ENCODE results near the gene SHC2. TPM values are rescaled to one million over a fixed set of nuclear protein-coding genes. Genes with fewer than 3 reads are reported as not detected.
A peak's percentile ranks its signal among the peaks of the same experiment; 100 is the strongest.

SHC2 gene
- total RNA-seq, 1 donor from 2014 or later, result 47.8 TPM

DNA sequence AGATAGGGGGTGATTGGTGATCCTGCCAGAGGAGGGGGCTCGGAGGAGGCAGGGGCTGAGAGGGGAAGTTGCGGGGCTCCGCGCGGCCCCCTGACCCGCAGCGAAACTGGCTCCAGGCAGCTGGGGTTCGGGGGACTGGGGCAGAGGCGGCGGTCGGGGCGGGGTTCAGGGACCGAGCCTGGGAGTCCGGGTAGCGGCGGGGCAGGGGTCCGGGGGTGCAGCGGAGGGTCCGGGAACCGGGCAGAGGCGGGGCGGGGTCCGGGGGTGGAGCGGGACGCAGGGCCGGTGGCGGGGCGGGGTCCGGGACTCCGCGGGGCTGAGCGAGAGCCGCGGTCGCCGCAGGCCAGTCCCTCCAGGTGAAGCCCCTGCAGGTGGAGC, 36.6 kb upstream of the SHC2 start:
- H3K9me3 Mint-ChIP-seq (ENCODE audit: low read depth), result no peaks in the 10 kb centered on the region
- TF ChIP-seq, protein P1, sequence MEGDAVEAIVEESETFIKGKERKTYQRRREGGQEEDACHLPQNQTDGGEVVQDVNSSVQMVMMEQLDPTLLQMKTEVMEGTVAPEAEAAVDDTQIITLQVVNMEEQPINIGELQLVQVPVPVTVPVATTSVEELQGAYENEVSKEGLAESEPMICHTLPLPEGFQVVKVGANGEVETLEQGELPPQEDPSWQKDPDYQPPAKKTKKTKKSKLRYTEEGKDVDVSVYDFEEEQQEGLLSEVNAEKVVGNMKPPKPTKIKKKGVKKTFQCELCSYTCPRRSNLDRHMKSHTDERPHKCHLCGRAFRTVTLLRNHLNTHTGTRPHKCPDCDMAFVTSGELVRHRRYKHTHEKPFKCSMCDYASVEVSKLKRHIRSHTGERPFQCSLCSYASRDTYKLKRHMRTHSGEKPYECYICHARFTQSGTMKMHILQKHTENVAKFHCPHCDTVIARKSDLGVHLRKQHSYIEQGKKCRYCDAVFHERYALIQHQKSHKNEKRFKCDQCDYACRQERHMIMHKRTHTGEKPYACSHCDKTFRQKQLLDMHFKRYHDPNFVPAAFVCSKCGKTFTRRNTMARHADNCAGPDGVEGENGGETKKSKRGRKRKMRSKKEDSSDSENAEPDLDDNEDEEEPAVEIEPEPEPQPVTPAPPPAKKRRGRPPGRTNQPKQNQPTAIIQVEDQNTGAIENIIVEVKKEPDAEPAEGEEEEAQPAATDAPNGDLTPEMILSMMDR (IDR thresholded peaks at IDR 0.05), result no peak
- DNase-seq (ENCODE audit: low spot score), result no peak
- peaks cover 2% of the 10 kb centered on the region for H3K36me3 Mint-ChIP-seq (ENCODE audit: low read depth)
- no peak overlapping the region for H3K27ac Mint-ChIP-seq (ENCODE audit: unreplicated experiment)
- no peak overlapping the region for H3K4me3 Mint-ChIP-seq (ENCODE audit: unreplicated experiment)
- H3K27me3 Mint-ChIP-seq (ENCODE audit: low read depth), result peaks cover 15% of the 10 kb centered on the region
- peaks cover 5% of the 10 kb centered on the region for H3K4me1 Mint-ChIP-seq (ENCODE audit: low read depth)

DNA sequence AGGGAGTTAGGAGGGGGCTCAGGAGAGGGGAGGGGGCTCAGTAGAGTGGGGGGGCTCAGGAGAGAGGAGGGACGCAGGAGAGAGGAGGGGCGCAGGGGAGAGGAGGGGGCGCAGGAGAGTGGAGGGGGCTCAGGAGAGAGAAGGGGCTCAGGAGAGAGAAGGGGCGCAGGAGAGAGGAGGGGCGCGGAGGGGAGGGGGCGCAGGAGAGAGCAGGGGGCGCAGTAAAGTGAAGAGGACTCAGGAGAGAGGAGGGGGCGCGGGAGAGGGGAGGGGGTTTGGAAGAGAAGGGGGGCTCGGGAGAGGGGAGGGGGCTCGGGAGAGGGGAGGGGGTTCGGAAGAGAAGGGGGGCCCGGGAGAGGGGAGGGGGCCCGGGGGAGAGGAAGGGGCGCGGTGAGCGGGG, 36.2 kb upstream of the SHC2 start:
- Mint-ChIP-seq H3K4me1 (ENCODE audit: low read depth) (peaks cover 5% of the 10 kb centered on the region), H3K9me3 (ENCODE audit: low read depth) (no peaks in the 10 kb centered on the region), H3K27ac (ENCODE audit: unreplicated experiment) (no peak overlapping the region), H3K27me3 (ENCODE audit: low read depth) (peaks cover 15% of the 10 kb centered on the region), H3K4me3 (ENCODE audit: unreplicated experiment) (no peak overlapping the region), H3K36me3 (ENCODE audit: low read depth) (peaks cover 2% of the 10 kb centered on the region)
- TF ChIP-seq, protein P1 (IDR thresholded peaks at IDR 0.05), result no peak
- no peak for DNase-seq (ENCODE audit: low spot score)

DNA sequence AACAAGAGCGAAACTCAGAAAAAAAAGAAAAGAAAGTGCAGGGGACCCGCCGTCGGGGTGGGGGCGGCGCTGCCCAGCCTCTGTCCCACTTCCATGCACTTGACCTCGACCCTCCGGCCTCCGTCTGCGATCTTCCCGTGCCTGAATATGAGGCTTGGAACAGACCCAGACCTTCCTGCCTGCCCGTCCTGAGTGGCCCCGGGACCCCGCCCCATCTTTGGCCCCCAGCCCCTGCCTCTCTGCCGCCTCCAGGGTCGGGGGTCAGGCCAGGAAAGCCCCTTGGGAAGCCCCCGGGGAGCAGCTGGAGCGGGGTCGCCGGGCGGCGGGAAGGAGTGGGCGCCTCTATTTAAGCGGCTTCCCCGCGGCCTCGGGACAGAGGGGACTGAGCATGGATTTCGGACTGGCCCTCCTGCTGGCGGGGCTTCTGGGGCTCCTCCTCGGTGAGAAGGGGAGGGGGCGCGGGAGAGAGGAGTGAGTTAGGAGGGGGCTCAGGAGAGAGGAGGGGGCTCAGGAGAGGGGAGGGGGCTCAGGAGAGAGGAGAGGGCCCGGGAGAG, 35.4 kb upstream of the SHC2 start, which contains the start of gene MADCAM1:
Gene MADCAM1, plus strand, starts transcription at position 375 of the 554 bp plus-strand sequence. Its CDS starts 14 bp downstream, at position 389.
- Mint-ChIP-seq H3K9me3 (ENCODE audit: low read depth) (no peaks in the 10 kb centered on the region), H3K27me3 (ENCODE audit: low read depth) (peaks cover 15% of the 10 kb centered on the region), H3K4me1 (ENCODE audit: low read depth) (peaks cover 5% of the 10 kb centered on the region), H3K27ac (ENCODE audit: unreplicated experiment) (no peak within 1 kb of the TSS), H3K4me3 (ENCODE audit: unreplicated experiment) (no peak within 1 kb of the TSS), H3K36me3 (ENCODE audit: low read depth) (peaks cover 2% of the 10 kb centered on the region)
- TF ChIP-seq, protein P1 (IDR thresholded peaks at IDR 0.05), result no peak
- no peak for DNase-seq (ENCODE audit: low spot score)

DNA sequence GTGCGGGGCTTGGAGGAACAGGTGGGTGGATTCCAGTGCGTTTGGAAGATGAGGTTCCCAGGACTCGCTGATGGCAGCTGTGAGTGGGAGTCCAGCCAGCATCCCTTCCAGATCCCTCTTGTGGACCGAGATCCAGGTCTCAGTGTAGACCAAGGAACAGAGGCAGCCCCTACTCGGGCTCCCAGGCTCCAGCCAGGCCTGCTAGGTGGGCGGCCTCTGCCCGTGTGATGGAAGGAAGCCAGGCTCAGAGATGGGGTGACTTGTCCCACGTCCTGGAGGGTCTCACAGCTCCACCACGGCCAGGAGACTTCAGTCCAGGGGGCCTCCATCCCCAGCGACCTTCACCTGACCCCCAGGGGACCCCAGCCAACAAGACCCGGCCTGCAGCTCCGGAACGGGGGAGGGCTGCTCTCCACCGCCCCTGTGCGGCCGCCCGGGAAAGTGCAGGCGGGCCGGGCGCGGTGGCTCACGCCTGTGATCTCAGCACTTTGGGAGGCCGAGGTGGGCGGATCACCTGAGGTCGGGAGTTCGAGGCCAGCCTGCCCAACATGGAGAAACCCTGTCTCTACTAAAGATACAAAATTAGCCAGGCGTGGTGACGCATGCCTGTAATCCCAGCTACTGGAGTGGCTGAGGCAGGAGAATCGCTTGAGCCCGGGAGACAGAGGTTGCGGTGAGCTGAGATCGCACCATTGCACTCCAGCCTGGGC, 34.7 kb upstream of the SHC2 start:
- H3K4me1 Mint-ChIP-seq (ENCODE audit: low read depth), result peaks cover 6% of the 10 kb centered on the region
- TF ChIP-seq, protein P1 (IDR thresholded peaks at IDR 0.05), result peak; percentile 85
- no peak overlapping the region for H3K4me3 Mint-ChIP-seq (ENCODE audit: unreplicated experiment)
- peaks cover 2% of the 10 kb centered on the region for H3K36me3 Mint-ChIP-seq (ENCODE audit: low read depth)
- no peak for DNase-seq (ENCODE audit: low spot score)
- no peaks in the 10 kb centered on the region for H3K9me3 Mint-ChIP-seq (ENCODE audit: low read depth)
- H3K27me3 Mint-ChIP-seq (ENCODE audit: low read depth), result peaks cover 15% of the 10 kb centered on the region
- no peak overlapping the region for H3K27ac Mint-ChIP-seq (ENCODE audit: unreplicated experiment)

DNA sequence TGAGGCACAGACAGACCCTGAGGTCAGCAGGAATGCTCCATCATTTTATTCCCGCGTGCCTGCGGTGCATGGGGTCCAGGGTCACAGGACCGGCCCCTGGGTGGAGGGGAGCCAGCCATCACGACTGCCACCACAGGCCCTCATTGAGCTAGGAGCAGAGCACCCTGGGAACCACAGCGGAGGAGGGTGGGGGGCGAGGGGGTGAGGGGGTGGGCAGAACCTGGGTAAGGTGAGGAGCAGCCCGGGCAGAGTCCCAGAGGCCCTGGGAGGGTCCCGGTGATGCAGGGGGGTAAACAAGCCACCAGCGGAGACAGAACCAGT, 34.2 kb upstream of the SHC2 start:
- Mint-ChIP-seq H3K27ac (ENCODE audit: unreplicated experiment) (no peak overlapping the region), H3K9me3 (ENCODE audit: low read depth) (no peaks in the 10 kb centered on the region), H3K4me3 (ENCODE audit: unreplicated experiment) (no peak overlapping the region), H3K36me3 (ENCODE audit: low read depth) (peaks cover 2% of the 10 kb centered on the region), H3K27me3 (ENCODE audit: low read depth) (peaks cover 15% of the 10 kb centered on the region), H3K4me1 (ENCODE audit: low read depth) (peaks cover 11% of the 10 kb centered on the region)
- TF ChIP-seq, protein P1 (IDR thresholded peaks at IDR 0.05), result no peak
- no peak for DNase-seq (ENCODE audit: low spot score)
